GM21619 (cell line): Measurements from ENCODE around the gene SLC35A5.
"Not testable (repeated sequence)": the region's sequence is repeated elsewhere in the genome, so short reads cannot be mapped to it uniquely, and the experiment has no call there.

ENCODE experiments used
- ATAC-seq: cut with Tn5 transposase; IDR thresholded peaks from one replicate; pipeline ENCODE4 v1.9.1; 2021; ENCODE audit not compliant: unreplicated experiment

The SLC35A5 gene

GRCh38 chr3:112561734-112562529, at the start of gene SLC35A5, which contains the start of gene ATG3:
Gene SLC35A5, plus strand, starts transcription at chr3:112562045. Its CDS starts 1,359 bp downstream, at chr3:112563404.
Gene ATG3, minus strand, starts transcription at chr3:112561962. Its CDS starts 434 bp downstream, at chr3:112561528.
- peak; percentile 77 for ATAC-seq

GRCh38 chr3:112512320-112512719, 49.5 kb upstream of the SLC35A5 start:
- ATAC-seq, result no peak

GRCh38 chr3:112514527-112515128, 47.2 kb upstream of the SLC35A5 start:
- ATAC-seq, result peak; percentile 100

GRCh38 chr3:112518970-112519369, 42.9 kb upstream of the SLC35A5 start:
- ATAC-seq, result not testable (repeated sequence)

GRCh38 chr3:112519424-112520001, 42.3 kb upstream of the SLC35A5 start:
- ATAC-seq, result peak; percentile 47

GRCh38 chr3:112524127-112524526, 37.7 kb upstream of the SLC35A5 start:
- ATAC-seq, result not testable (repeated sequence)

GRCh38 chr3:112530573-112530972, 31.3 kb upstream of the SLC35A5 start:
- ATAC-seq, result no peak

GRCh38 chr3:112531358-112531781, 30.5 kb upstream of the SLC35A5 start:
- no peak for ATAC-seq

- peak; percentile 82 for ATAC-seq
These were observed 21.8 kb upstream of the SLC35A5 start for GRCh38 chr3:112539825-112540650.

GRCh38 chr3:112546216-112546759, 15.6 kb upstream of the SLC35A5 start:
- ATAC-seq, result no peak

- ATAC-seq, result no peak
These were observed 11.0 kb upstream of the SLC35A5 start for GRCh38 chr3:112550859-112551258.

- ATAC-seq, result no peak
These were observed 6.2 kb upstream of the SLC35A5 start for GRCh38 chr3:112555535-112556170.

GRCh38 chr3:112557976-112558375, 3.9 kb upstream of the SLC35A5 start:
- ATAC-seq, result no peak

- ATAC-seq, result no peak
These were observed 1.5 kb upstream of the SLC35A5 start for GRCh38 chr3:112560307-112560706.

GRCh38 chr3:112560721-112561483, 943 bp upstream of the SLC35A5 start:
- peak; percentile 20 for ATAC-seq

- ATAC-seq, result peak; percentile 37
These were observed 436 bp upstream of the SLC35A5 start for GRCh38 chr3:112561484-112561733.

- not testable (repeated sequence) for ATAC-seq
These were observed 2.5 kb downstream of the SLC35A5 start for GRCh38 chr3:112564247-112564939.

GRCh38 chr3:112564940-112565305, 3.1 kb downstream of the SLC35A5 start:
- ATAC-seq, result no peak

GRCh38 chr3:112568642-112569041, 6.8 kb downstream of the SLC35A5 start:
- ATAC-seq, result no peak
